K562 (cell line): ENCODE measurements around the gene CRYBA4. TPM values are rescaled to one million over a fixed set of nuclear protein-coding genes. Genes with fewer than 3 reads are reported as not detected.

ENCODE experiments used
- HDAC2 ChIP-seq: fragments of 450-650 bp; IDR thresholded peaks from 2 replicates; pipeline ENCODE4 v1.6.1; 2016; ENCODE audit warnings: mild to moderate bottlenecking
- ILK ChIP-seq: fragments of 450-650 bp; IDR thresholded peaks from 2 replicates; pipeline ENCODE4 v1.6.1; 2016; ENCODE audit warnings: missing genetic modification characterization, low read depth, mild to moderate bottlenecking, missing compliant biosample characterization, moderate library complexity, borderline replicate concordance
- IRF2 ChIP-seq: sonication (generic); formaldehyde crosslinking; IDR thresholded peaks from 2 replicates; pipeline ENCODE4 v1.8.1; 2022; ENCODE audit warnings: mild to moderate bottlenecking, missing genetic modification reagents
- MXI1 ChIP-seq: IDR thresholded peaks from 2 replicates; pipeline ENCODE4 v1.6.1; 2011; ENCODE audit warnings: low read depth, mild to moderate bottlenecking, improper control_type of control experiment, low read length
- NCOA6 ChIP-seq: fragments of 450-650 bp; IDR thresholded peaks from 2 replicates; pipeline ENCODE4 v1.6.1; 2017; ENCODE audit warnings: mild to moderate bottlenecking
- PHB2 ChIP-seq: fragments of 450-650 bp; IDR thresholded peaks from 2 replicates; pipeline ENCODE4 v1.6.1; 2017; ENCODE audit warnings: low read depth
- RBM39 ChIP-seq: fragments of 200-400 bp; formaldehyde crosslinking; optimal IDR thresholded peaks from 2 replicates; pipeline ENCODE3; 2018; ENCODE audit warnings: low read depth, low read length
- RFX7 ChIP-seq: fragments of 250-450 bp; sonication (Bioruptor Pico); IDR thresholded peaks from 2 replicates; pipeline ENCODE4 v1.5.1; 2021; ENCODE audit warnings: mild to moderate bottlenecking
- SP2 ChIP-seq: IDR thresholded peaks from 2 replicates; pipeline ENCODE4 v1.6.1; 2011; ENCODE audit warnings: mild to moderate bottlenecking, low read depth, low read length, moderate library complexity; ENCODE audit not compliant: poor library complexity, severe bottlenecking; ENCODE audit errors: extremely low read depth
- ZNF165 ChIP-seq: fragments of 250-450 bp; sonication (Bioruptor Pico); IDR thresholded peaks from 2 replicates; pipeline ENCODE4 v1.4.0; 2020; ENCODE audit warnings: borderline replicate concordance
- ZNF41 ChIP-seq: fragments of 250-450 bp; sonication (Bioruptor Pico); conservative IDR thresholded peaks from 2 replicates; pipeline ENCODE4 v1.4.0; 2020; ENCODE audit warnings: mild to moderate bottlenecking
- ZNF431 ChIP-seq: sonication (generic); formaldehyde crosslinking; IDR thresholded peaks from 2 replicates; pipeline ENCODE4 v1.8.0; 2022; ENCODE audit warnings: mild to moderate bottlenecking, missing genetic modification reagents
- ZNF583 ChIP-seq: fragments of 250-450 bp; sonication (Bioruptor Pico); IDR thresholded peaks from 2 replicates; pipeline ENCODE4 v1.4.0; 2020
- ZNF76 ChIP-seq: fragments of 250-450 bp; sonication (Bioruptor Pico); IDR thresholded peaks from 2 replicates; pipeline ENCODE4 v1.4.0; 2020; ENCODE audit warnings: mild to moderate bottlenecking, moderate library complexity, borderline replicate concordance
- polyA plus RNA-seq, 8 experiments: library from polyadenylated mRNA; depleted of rRNA in 4 of 8; stranded (reverse) in 5 of 8; unstranded in 3 of 8; fragments of >200 nt; fragmentation: Nextera tagmentation in 2 of 8; fragmentation: Illumina TruSeq in 1 of 8; extraction: Ambion mirVana in 2 of 8; extraction: Trizol in 1 of 8; gene quantifications; 2 replicates each; pipeline versions ENCODE4 v1.2.1 to v1.2.3, GENCODE V29; 2011 to 2014; ENCODE audit warnings: inconsistent platforms in 1 of 8, missing spikeins in 1 of 8
- total RNA-seq, 7 experiments: library from RNA; depleted of rRNA in 6 of 7; stranded (reverse); fragments of >200 nt in 6 of 7; fragmentation: Illumina TruSeq in 2 of 7; extraction: Trizol in 2 of 7; gene quantifications; 2 replicates each; pipeline versions ENCODE4 v1.2.1 to v1.2.3, GENCODE V29; 2011 to 2021; ENCODE audit warnings: low replicate concordance in 1 of 7
- TF ChIP-seq, protein P1 (sequence below), 2 experiments: fragments of 450-650 bp; IDR thresholded peaks; 2 replicates each; pipeline ENCODE4 v1.6.1; 2016
- TF ChIP-seq, protein P2 (sequence below): fragments of 250-450 bp; sonication (Bioruptor Pico); IDR thresholded peaks from 2 replicates; pipeline ENCODE4 v1.9.0; 2021; ENCODE audit warnings: mild to moderate bottlenecking, inconsistent platforms
- TF ChIP-seq, protein P3 (sequence below): sonication (generic); formaldehyde crosslinking; IDR thresholded peaks from 2 replicates; pipeline ENCODE4 v1.8.0; 2022; ENCODE audit warnings: mild to moderate bottlenecking, missing genetic modification reagents
- TF ChIP-seq, protein P4 (sequence below), 3 experiments: IDR thresholded peaks in 2 of 3; conservative IDR thresholded peaks in 1 of 3; 2 replicates each; pipeline ENCODE4 v1.5.1; 2011 to 2012; ENCODE audit warnings: low read length in 3 of 3, mild to moderate bottlenecking in 3 of 3, control low read depth in 2 of 3, improper control_type of control experiment in 1 of 3, inconsistent platforms in 1 of 3, low read depth in 1 of 3, mixed read lengths in 1 of 3, moderate library complexity in 1 of 3; ENCODE audit not compliant: insufficient read depth in 2 of 3
- TF ChIP-seq, protein P5 (sequence below), 2 experiments: fragments of 450-650 bp in 1 of 2; sonication (generic) in 1 of 2; formaldehyde crosslinking; conservative IDR thresholded peaks; 2 replicates each; pipeline versions ENCODE4 v1.4.0 to v1.8.1; 2020 to 2022; ENCODE audit warnings: mild to moderate bottlenecking in 1 of 2, missing genetic modification reagents in 1 of 2

Gene CRYBA4
- total and polyA plus RNA-seq, 9 of the 15 experiments (the other 6 are each of a cell fraction or from before 2014, with no cell fraction given) = 0.59 to 3.3 (median 1.6) TPM

DNA sequence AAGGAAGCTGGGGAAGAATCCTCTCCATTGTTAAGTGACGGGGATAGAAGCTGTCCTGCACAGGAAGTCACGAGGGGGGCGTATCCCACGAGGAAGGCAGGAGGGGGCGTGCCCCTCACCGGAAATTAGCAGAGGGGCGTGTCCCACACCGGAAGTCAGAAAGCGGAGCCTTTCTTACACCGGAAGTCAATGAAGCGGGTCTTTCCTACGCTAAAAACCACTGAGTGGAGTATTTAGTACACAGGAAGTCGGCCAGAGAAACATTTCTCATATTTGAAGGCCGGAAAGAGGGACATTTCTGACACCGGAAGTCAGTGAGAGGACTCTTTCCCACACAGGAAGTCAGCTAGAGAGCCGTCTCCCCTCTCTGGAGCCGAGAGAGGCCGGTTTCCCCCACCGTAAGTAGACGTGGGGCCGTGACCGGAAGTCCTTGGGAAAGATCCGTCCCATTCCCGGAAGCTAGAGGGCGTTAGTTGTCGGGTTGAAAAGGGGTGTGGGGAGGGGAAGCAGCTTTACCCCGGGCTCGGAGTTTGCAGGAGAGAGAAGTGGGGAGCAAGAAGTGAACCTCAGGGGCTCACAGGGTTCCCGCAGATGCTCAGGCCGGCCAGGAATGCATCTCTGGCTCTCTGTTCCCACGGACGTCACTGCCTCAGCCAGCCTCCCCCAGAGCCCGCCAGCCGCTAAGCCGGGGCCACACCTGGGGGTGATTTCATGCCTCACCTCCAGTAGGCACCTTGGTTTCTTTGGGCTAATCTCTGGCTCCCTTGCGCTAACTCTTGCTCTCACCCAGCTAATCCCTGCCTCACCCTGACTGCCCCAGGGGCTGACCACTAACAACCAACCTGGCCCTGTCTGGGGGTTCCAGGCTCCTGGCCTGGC is 51.1 kb downstream of the CRYBA4 start (continued):
- TF ChIP-seq ZNF583 (CRISPR knock-in tag) = no peak
- TF ChIP-seq, protein P1, sequence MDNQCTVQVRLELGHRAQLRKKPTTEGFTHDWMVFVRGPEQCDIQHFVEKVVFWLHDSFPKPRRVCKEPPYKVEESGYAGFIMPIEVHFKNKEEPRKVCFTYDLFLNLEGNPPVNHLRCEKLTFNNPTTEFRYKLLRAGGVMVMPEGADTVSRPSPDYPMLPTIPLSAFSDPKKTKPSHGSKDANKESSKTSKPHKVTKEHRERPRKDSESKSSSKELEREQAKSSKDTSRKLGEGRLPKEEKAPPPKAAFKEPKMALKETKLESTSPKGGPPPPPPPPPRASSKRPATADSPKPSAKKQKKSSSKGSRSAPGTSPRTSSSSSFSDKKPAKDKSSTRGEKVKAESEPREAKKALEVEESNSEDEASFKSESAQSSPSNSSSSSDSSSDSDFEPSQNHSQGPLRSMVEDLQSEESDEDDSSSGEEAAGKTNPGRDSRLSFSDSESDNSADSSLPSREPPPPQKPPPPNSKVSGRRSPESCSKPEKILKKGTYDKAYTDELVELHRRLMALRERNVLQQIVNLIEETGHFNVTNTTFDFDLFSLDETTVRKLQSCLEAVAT (IDR thresholded peaks at IDR 0.05) = no peak
- TF ChIP-seq, protein P2, sequence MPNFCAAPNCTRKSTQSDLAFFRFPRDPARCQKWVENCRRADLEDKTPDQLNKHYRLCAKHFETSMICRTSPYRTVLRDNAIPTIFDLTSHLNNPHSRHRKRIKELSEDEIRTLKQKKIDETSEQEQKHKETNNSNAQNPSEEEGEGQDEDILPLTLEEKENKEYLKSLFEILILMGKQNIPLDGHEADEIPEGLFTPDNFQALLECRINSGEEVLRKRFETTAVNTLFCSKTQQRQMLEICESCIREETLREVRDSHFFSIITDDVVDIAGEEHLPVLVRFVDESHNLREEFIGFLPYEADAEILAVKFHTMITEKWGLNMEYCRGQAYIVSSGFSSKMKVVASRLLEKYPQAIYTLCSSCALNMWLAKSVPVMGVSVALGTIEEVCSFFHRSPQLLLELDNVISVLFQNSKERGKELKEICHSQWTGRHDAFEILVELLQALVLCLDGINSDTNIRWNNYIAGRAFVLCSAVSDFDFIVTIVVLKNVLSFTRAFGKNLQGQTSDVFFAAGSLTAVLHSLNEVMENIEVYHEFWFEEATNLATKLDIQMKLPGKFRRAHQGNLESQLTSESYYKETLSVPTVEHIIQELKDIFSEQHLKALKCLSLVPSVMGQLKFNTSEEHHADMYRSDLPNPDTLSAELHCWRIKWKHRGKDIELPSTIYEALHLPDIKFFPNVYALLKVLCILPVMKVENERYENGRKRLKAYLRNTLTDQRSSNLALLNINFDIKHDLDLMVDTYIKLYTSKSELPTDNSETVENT (CRISPR knock-in tag) = no peak
- TF ChIP-seq, protein P3, sequence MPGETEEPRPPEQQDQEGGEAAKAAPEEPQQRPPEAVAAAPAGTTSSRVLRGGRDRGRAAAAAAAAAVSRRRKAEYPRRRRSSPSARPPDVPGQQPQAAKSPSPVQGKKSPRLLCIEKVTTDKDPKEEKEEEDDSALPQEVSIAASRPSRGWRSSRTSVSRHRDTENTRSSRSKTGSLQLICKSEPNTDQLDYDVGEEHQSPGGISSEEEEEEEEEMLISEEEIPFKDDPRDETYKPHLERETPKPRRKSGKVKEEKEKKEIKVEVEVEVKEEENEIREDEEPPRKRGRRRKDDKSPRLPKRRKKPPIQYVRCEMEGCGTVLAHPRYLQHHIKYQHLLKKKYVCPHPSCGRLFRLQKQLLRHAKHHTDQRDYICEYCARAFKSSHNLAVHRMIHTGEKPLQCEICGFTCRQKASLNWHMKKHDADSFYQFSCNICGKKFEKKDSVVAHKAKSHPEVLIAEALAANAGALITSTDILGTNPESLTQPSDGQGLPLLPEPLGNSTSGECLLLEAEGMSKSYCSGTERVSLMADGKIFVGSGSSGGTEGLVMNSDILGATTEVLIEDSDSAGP = no peak
- 0 out of 2 replicates have a peak, but pooled peaks have one; percentile 21 for TF ChIP-seq HDAC2
- TF ChIP-seq NCOA6 = no peak
- no peak for TF ChIP-seq ILK (tag)
- TF ChIP-seq, protein P4, sequence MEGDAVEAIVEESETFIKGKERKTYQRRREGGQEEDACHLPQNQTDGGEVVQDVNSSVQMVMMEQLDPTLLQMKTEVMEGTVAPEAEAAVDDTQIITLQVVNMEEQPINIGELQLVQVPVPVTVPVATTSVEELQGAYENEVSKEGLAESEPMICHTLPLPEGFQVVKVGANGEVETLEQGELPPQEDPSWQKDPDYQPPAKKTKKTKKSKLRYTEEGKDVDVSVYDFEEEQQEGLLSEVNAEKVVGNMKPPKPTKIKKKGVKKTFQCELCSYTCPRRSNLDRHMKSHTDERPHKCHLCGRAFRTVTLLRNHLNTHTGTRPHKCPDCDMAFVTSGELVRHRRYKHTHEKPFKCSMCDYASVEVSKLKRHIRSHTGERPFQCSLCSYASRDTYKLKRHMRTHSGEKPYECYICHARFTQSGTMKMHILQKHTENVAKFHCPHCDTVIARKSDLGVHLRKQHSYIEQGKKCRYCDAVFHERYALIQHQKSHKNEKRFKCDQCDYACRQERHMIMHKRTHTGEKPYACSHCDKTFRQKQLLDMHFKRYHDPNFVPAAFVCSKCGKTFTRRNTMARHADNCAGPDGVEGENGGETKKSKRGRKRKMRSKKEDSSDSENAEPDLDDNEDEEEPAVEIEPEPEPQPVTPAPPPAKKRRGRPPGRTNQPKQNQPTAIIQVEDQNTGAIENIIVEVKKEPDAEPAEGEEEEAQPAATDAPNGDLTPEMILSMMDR (IDR thresholded peaks at IDR 0.05 in 2 of 3, conservative IDR thresholded peaks at IDR 0.05 in 1 of 3; ENCODE audit: insufficient read depth in 2 of 3, low read depth in 1 of 3, low read length in 3 of 3) = peak; percentile 63 to 76 (median 74)
- TF ChIP-seq ZNF431 = no peak
- TF ChIP-seq PHB2 = no peak
- no peak for TF ChIP-seq IRF2
- no peak for TF ChIP-seq ZNF41
- TF ChIP-seq, protein P5, sequence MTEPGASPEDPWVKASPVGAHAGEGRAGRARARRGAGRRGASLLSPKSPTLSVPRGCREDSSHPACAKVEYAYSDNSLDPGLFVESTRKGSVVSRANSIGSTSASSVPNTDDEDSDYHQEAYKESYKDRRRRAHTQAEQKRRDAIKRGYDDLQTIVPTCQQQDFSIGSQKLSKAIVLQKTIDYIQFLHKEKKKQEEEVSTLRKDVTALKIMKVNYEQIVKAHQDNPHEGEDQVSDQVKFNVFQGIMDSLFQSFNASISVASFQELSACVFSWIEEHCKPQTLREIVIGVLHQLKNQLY (CRISPR knock-in tag; conservative IDR thresholded peaks at IDR 0.05) = no peak
- TF ChIP-seq ZNF165 (CRISPR knock-in tag) = no peak
- TF ChIP-seq ZNF76 (CRISPR knock-in tag) = no peak
- peak; percentile 86 for TF ChIP-seq MXI1
- no peak for TF ChIP-seq RBM39
- TF ChIP-seq RFX7 (CRISPR knock-in tag) = no peak
- TF ChIP-seq SP2 = no peak
